Renal cortex interstitium (tissue), 11 donors: Measurements from ENCODE around the gene SLCO3A1. TPM values are rescaled to one million over a fixed set of nuclear protein-coding genes. Genes with fewer than 3 reads are reported as not detected.
"Not testable (repeated sequence)": the region's sequence is repeated elsewhere in the genome, so short reads cannot be mapped to it uniquely, and the experiment has no call there.

Experiments used
- DNase-seq, 11 donors: peaks; one replicate each; pipeline ENCODE4 v3.0.0-alpha.2; 2013; ENCODE audit warnings: low read depth in 9 of 11, low spot score in 4 of 11; ENCODE audit errors: extremely low read depth in 1 of 11
- polyA plus RNA-seq, 3 donors: library from polyadenylated mRNA; unstranded; fragments of 120-200 nt; gene quantifications; one replicate each; pipeline ENCODE4 v1.2.1, GENCODE V29; 2013; ENCODE audit not compliant: insufficient read length in 3 of 3

The SLCO3A1 gene
- polyA plus RNA-seq, 3 donors: 10.5 to 12.0 (median 11.1) TPM

- DNase-seq: no peak
These were observed 92.6 kb downstream of the SLCO3A1 start for GRCh38 chr15:91946075-91946474.

GRCh38 chr15:91946581-91947292 is 93.2 kb downstream of the SLCO3A1 start:
- no peak for DNase-seq

GRCh38 chr15:91947293-91947679 is 93.8 kb downstream of the SLCO3A1 start:
- DNase-seq: no peak

GRCh38 chr15:91947683-91948608 is 94.4 kb downstream of the SLCO3A1 start:
- no peak for DNase-seq

GRCh38 chr15:91949361-91949760 is 95.9 kb downstream of the SLCO3A1 start:
- no peak for DNase-seq

- no peak for DNase-seq
These were observed 96.5 kb downstream of the SLCO3A1 start for GRCh38 chr15:91950054-91950453.

GRCh38 chr15:91950631-91951329 is 97.3 kb downstream of the SLCO3A1 start:
- DNase-seq: no peak

- DNase-seq: no peak
These were observed 98.7 kb downstream of the SLCO3A1 start for GRCh38 chr15:91952216-91952615.

GRCh38 chr15:91953432-91953831 is 99.9 kb downstream of the SLCO3A1 start:
- no peak for DNase-seq

- no peak for DNase-seq
These were observed 100.8 kb downstream of the SLCO3A1 start for GRCh38 chr15:91954292-91954691.

GRCh38 chr15:91956026-91956723 is 102.7 kb downstream of the SLCO3A1 start:
- no peak for DNase-seq

GRCh38 chr15:91961357-91961756 is 107.8 kb downstream of the SLCO3A1 start:
- no peak for DNase-seq

- DNase-seq: not testable (repeated sequence)
These were observed 110.2 kb downstream of the SLCO3A1 start for GRCh38 chr15:91963747-91964146.

- DNase-seq: no peak
These were observed 112.1 kb downstream of the SLCO3A1 start for GRCh38 chr15:91965501-91966193.

- no peak for DNase-seq
These were observed 112.7 kb downstream of the SLCO3A1 start for GRCh38 chr15:91966194-91966552.

- DNase-seq: no peak
These were observed 114.6 kb downstream of the SLCO3A1 start for GRCh38 chr15:91967935-91968606.

- no peak for DNase-seq
These were observed 115.1 kb downstream of the SLCO3A1 start for GRCh38 chr15:91968610-91969009.

GRCh38 chr15:91970142-91970541 is 116.6 kb downstream of the SLCO3A1 start:
- DNase-seq: no peak
